ENCODE data around the gene CACNB3. TPM values are rescaled to one million over a fixed set of nuclear protein-coding genes. Genes with fewer than 3 reads are reported as not detected.

CACNB3 gene
- total and polyA plus RNA-seq, 9 of the 15 experiments (the other 6 are each of a cell fraction or from before 2014, with no cell fraction given): 0.24 to 2.0 (median 1.5) TPM

DNA sequence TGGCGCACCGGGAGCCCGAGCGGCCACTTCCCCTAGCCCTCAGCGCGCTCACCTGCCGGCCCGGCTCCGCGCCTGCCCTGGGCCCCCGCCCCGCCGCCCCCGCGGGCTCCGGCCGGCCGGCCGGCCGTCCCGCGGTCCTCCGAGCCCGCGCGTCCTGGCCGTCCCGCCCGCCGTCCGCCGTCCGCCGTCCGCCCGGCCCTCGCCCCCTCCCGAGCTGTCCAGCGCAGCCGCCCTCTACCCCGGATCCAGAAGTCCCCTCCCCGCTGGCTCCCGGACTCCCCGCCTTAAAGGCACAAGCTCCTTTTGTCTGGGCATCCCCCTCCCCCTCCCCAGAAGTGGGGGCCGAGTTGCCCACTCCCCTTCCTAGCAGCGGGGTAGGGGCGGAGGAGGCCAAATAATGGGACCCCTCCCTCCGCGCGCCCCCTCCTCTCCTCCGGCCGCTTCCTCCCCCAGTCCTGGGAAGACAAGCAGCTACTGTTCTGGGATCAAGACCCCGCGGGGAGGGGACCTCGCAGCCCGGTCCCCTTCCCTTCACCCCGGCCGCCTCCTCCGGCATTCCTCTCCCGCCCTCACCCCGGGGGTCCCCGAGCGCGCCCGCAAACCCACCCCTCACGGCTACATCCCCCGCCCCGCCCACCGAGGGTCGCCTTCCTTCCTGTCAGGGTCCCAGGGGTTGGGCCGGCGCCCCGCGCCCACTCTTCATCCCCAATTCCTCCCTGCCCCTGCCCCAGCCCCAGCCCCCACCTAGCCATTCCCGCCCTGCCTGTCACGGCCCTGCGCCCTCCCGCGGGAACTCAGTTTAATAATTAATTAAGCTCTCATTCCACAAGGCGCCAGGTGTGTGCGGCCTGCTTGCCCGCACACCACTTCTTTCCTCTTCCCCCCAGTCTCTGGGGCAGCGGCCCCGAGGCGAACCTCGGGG is 29.2 kb upstream of the CACNB3 start, which contains the start of gene ADCY6 (continued):
- TF ChIP-seq NRF1 (conservative IDR thresholded peaks at IDR 0.05 in 1 of 2, IDR thresholded peaks at IDR 0.05 in 1 of 2): peak in 1 of 2 experiments; percentile 23; a peak in 1 of 4 replicates
- TF ChIP-seq NBN (IDR thresholded peaks at IDR 0.05; ENCODE audit: low read depth): no peak
- TF ChIP-seq, protein P1, sequence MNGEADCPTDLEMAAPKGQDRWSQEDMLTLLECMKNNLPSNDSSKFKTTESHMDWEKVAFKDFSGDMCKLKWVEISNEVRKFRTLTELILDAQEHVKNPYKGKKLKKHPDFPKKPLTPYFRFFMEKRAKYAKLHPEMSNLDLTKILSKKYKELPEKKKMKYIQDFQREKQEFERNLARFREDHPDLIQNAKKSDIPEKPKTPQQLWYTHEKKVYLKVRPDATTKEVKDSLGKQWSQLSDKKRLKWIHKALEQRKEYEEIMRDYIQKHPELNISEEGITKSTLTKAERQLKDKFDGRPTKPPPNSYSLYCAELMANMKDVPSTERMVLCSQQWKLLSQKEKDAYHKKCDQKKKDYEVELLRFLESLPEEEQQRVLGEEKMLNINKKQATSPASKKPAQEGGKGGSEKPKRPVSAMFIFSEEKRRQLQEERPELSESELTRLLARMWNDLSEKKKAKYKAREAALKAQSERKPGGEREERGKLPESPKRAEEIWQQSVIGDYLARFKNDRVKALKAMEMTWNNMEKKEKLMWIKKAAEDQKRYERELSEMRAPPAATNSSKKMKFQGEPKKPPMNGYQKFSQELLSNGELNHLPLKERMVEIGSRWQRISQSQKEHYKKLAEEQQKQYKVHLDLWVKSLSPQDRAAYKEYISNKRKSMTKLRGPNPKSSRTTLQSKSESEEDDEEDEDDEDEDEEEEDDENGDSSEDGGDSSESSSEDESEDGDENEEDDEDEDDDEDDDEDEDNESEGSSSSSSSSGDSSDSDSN (IDR thresholded peaks at IDR 0.05; ENCODE audit: borderline replicate concordance in 1 of 2, low read depth in 2 of 2, low read length in 2 of 2): 0 out of 4 replicates have a peak, but pooled peaks of 1 of the 2 experiments have one; percentile 30
- TF ChIP-seq NELFE (IDR thresholded peaks at IDR 0.05; ENCODE audit: insufficient read depth, insufficient read length): no peak
- TF ChIP-seq MAZ (CRISPR knock-in tag; conservative IDR thresholded peaks at IDR 0.05 in 1 of 2, IDR thresholded peaks at IDR 0.05 in 1 of 2): 0 out of 4 replicates have a peak, but pooled peaks of 1 of the 2 experiments have one; percentile 46
- TF ChIP-seq HLTF (IDR thresholded peaks at IDR 0.05): no peak
- TF ChIP-seq GABPA (tag; conservative IDR thresholded peaks at IDR 0.05; ENCODE audit: low read depth): peak; percentile 83
